GM18861 (cell line): ENCODE results near the gene FANCB.

Experiments used
- ATAC-seq: cut with Tn5 transposase; IDR thresholded peaks from one replicate; pipeline ENCODE4 v1.9.1; 2021; ENCODE audit not compliant: unreplicated experiment

The FANCB gene

GRCh38 chrX:14872851-14873675 lies at the start of gene FANCB, which contains the start of gene MOSPD2:
Gene FANCB (minus strand): TSS chrX:14873069. CDS start chrX:14865510, 7,559 bp downstream.
Gene MOSPD2 (plus strand): TSS chrX:14873421. CDS start chrX:14873529, 108 bp downstream.
- ATAC-seq, result peak; percentile 93

GRCh38 chrX:14922437-14922836 lies 49.6 kb upstream of the FANCB start:
- ATAC-seq, result no peak

- ATAC-seq, result no peak
These were observed 47.3 kb upstream of the FANCB start for GRCh38 chrX:14920196-14920595.

GRCh38 chrX:14919407-14919806 lies 46.5 kb upstream of the FANCB start:
- ATAC-seq, result no peak

GRCh38 chrX:14916017-14916674 lies 43.3 kb upstream of the FANCB start:
- ATAC-seq, result no peak

- no peak for ATAC-seq
These were observed 42.7 kb upstream of the FANCB start for GRCh38 chrX:14915596-14915995.

GRCh38 chrX:14913241-14913640 lies 40.4 kb upstream of the FANCB start:
- no peak for ATAC-seq

GRCh38 chrX:14903891-14904290 lies 31.0 kb upstream of the FANCB start:
- no peak for ATAC-seq

- no peak for ATAC-seq
These were observed 29.7 kb upstream of the FANCB start for GRCh38 chrX:14902537-14902936.

GRCh38 chrX:14899607-14900006 lies 26.7 kb upstream of the FANCB start:
- ATAC-seq, result peak; percentile 95

- no peak for ATAC-seq
These were observed 24.2 kb upstream of the FANCB start for GRCh38 chrX:14897042-14897441.

- ATAC-seq, result no peak
These were observed 23.4 kb upstream of the FANCB start for GRCh38 chrX:14896273-14896672.

- no peak for ATAC-seq
These were observed 13.4 kb upstream of the FANCB start for GRCh38 chrX:14886252-14886651.

GRCh38 chrX:14884714-14885113 lies 11.8 kb upstream of the FANCB start:
- no peak for ATAC-seq

- no peak for ATAC-seq
These were observed 11.0 kb upstream of the FANCB start for GRCh38 chrX:14883826-14884225.

- no peak for ATAC-seq
These were observed 2.8 kb upstream of the FANCB start for GRCh38 chrX:14875624-14876023.

- no peak for ATAC-seq
These were observed 794 bp upstream of the FANCB start for GRCh38 chrX:14873676-14874049.

- ATAC-seq, result no peak
These were observed 514 bp downstream of the FANCB start for GRCh38 chrX:14872355-14872754.

GRCh38 chrX:14871767-14872166 lies 1.1 kb downstream of the FANCB start:
- ATAC-seq, result no peak

- no peak for ATAC-seq
These were observed 7.7 kb downstream of the FANCB start for GRCh38 chrX:14865201-14865600.

- no peak for ATAC-seq
These were observed 8.2 kb downstream of the FANCB start for GRCh38 chrX:14864631-14865030.

- no peak for ATAC-seq
These were observed 21.3 kb downstream of the FANCB start for GRCh38 chrX:14851526-14851925.
